ENCODE data around the gene ZNF497. TPM values are rescaled to one million over a fixed set of nuclear protein-coding genes. Genes with fewer than 3 reads are reported as not detected.

ZNF497 gene
- total and polyA plus RNA-seq, 2 of the 13 experiments (the other 11 are each of a cell fraction or from before 2014, with no cell fraction given), result 1.5 to 1.9 TPM

- Histone ChIP-seq H4K20me1 (ENCODE audit: insufficient read depth, low read length) (no peaks in the 10 kb centered on the region), H3K9me3 (ENCODE audit: low read length) (no peaks in the 10 kb centered on the region), H3K4me3 (replicated peaks in 1 of 3; ENCODE audit: insufficient read depth in 1 of 3, low read depth in 2 of 3, low read length in 3 of 3) (peak overlapping the region; percentile 83 to 95 (median 89)), H3K27me3 (ENCODE audit: control insufficient read depth in 1 of 2, insufficient read depth in 2 of 2, low read length in 2 of 2) (no peaks in the 10 kb centered on the region; a peak in 1 of 5 replicates), H3K27ac (ENCODE audit: extremely low read length, insufficient read depth, low read length) (peak overlapping the region; percentile 78), H3K4me2 (ENCODE audit: low read depth, low read length) (peak overlapping the region; percentile 91), H3K36me3 (replicated peaks in 1 of 2; ENCODE audit: control insufficient read depth in 1 of 2, insufficient read depth in 2 of 2, low read length in 2 of 2) (no peaks in the 10 kb centered on the region), H3K4me1 (ENCODE audit: insufficient read depth, low read length) (peaks cover 41% of the 10 kb centered on the region), H3K9ac (ENCODE audit: insufficient read depth, low read depth, low read length) (peak overlapping the region; percentile 85), H2AFZ (ENCODE audit: low read length) (no peak overlapping the region), H3K79me2 (ENCODE audit: insufficient read depth, low read length) (peaks cover 22% of the 10 kb centered on the region)
- in situ Hi-C loops (cut with HindIII; ENCODE audit: extremely low pct_ligation_motif_present, low pct_unique_long_range_greater_than_20kb), result no loop called here
- intact Hi-C loops (cut with micrococcal nuclease; ENCODE audit: unreplicated experiment), result loop anchor here (2.0 to 5.0 kb wide), 5 partner anchors 46 to 191 kb away; partner anchors contain the start of genes ZBTB45, ZNF274, ZNF324 and ZNF584
- WGBS (ENCODE audit: low lambda C conversion rate), result under 1% methylated on average over 9 of the region's 9 CpGs
- ChIA-PET CTCF (ENCODE audit: low intra/inter-chr PET ratio, low total read pairs) (no interaction called here), POLR2A (interaction anchor here (0.7 to 2.1 kb wide), 22 partner anchors 12 to 324 kb away, joined by 3 to 22 read pairs (median 4); partner anchors contain the start of genes ERVK3-1, RPS5, TRIM28 and ZBTB45)
- ATAC-seq (peak; percentile 58), FAIRE-seq (no peak), DNase-seq (ENCODE audit: low spot score) (no peak)
- BruUV-seq (replicated peaks), result no TSS peak
- TF ChIP-seq ZSCAN9 (CRISPR knock-in tag; IDR thresholded peaks at IDR 0.05; ENCODE audit: borderline replicate concordance) (no peak), PRDM10 (CRISPR knock-in tag; IDR thresholded peaks at IDR 0.05; ENCODE audit: low read depth) (no peak), FOXP4 (CRISPR knock-in tag; IDR thresholded peaks at IDR 0.05) (no peak), CCDC6 (CRISPR knock-in tag; IDR thresholded peaks at IDR 0.05) (no peak), POLR2AphosphoS5 (IDR thresholded peaks at IDR 0.05; ENCODE audit: low read depth, low read length) (no peak; the same call in 1 of the 2 replicates), ZNF446 (CRISPR knock-in tag; IDR thresholded peaks at IDR 0.05) (no peak), ZNF432 (CRISPR knock-in tag; IDR thresholded peaks at IDR 0.05; ENCODE audit: borderline replicate concordance) (no peak), MAFG (CRISPR knock-in tag; IDR thresholded peaks at IDR 0.05) (no peak), ZNF577 (CRISPR knock-in tag; IDR thresholded peaks at IDR 0.05; ENCODE audit: borderline replicate concordance, low read depth) (no peak), NR1H2 (CRISPR knock-in tag; IDR thresholded peaks at IDR 0.05; ENCODE audit: borderline replicate concordance, low read depth) (no peak), ZNF703 (CRISPR knock-in tag; IDR thresholded peaks at IDR 0.05; ENCODE audit: borderline replicate concordance) (no peak), PRPF4 (IDR thresholded peaks at IDR 0.05; ENCODE audit: low read depth, low read length, poor library complexity, severe bottlenecking) (no peak), TBL1XR1 (IDR thresholded peaks at IDR 0.05; ENCODE audit: borderline replicate concordance, low read length, partially characterized antibody) (no peak), SKI (IDR thresholded peaks at IDR 0.05; ENCODE audit: partially characterized antibody) (no peak), AGO1 (IDR thresholded peaks at IDR 0.05; ENCODE audit: low read depth, low read length, poor library complexity, severe bottlenecking) (no peak), RAD51 (IDR thresholded peaks at IDR 0.05; ENCODE audit: borderline replicate concordance) (no peak), SMARCE1 (IDR thresholded peaks at IDR 0.05; ENCODE audit: borderline replicate concordance) (no peak), PBX2 (CRISPR knock-in tag; IDR thresholded peaks at IDR 0.05) (no peak), ZNF883 (CRISPR knock-in tag; IDR thresholded peaks at IDR 0.05; ENCODE audit: not compliant biosample characterization) (no peak)
These were observed 36.0 kb downstream of the ZNF497 start for GRCh38 chr19:58326501-58326913.
